Nephron progenitor cell (in vitro differentiated cells): Measurements from ENCODE around the gene POSTN.
A peak's percentile ranks its signal among the peaks of the same experiment; 100 is the strongest.

Experiments
- DNase-seq: peaks from one replicate; pipeline ENCODE4 v3.0.0; 2021
- H3K27ac Mint-ChIP-seq: 2 replicates; pipeline ENCODE4 v1.8.0; 2021; ENCODE audit warnings: mild to moderate bottlenecking, moderate library complexity, mixed read lengths
- H3K27me3 Mint-ChIP-seq: 2 replicates; pipeline ENCODE4 v1.8.0; 2021; ENCODE audit warnings: mild to moderate bottlenecking, low read depth, mixed read lengths; ENCODE audit not compliant: poor library complexity
- H3K36me3 Mint-ChIP-seq: 2 replicates; pipeline ENCODE4 v1.8.0; 2021; ENCODE audit warnings: low read depth, mixed read lengths
- H3K4me1 Mint-ChIP-seq: 2 replicates; pipeline ENCODE4 v1.8.0; 2021; ENCODE audit warnings: mixed read lengths
- H3K4me3 Mint-ChIP-seq: 2 replicates; pipeline ENCODE4 v1.8.0; 2021; ENCODE audit warnings: mild to moderate bottlenecking, moderate library complexity, mixed read lengths
- H3K9me3 Mint-ChIP-seq: 2 replicates; pipeline ENCODE4 v1.8.0; 2021; ENCODE audit warnings: mild to moderate bottlenecking, moderate library complexity, mixed read lengths
- TF ChIP-seq, protein P1 (sequence below): fragments of 200-600 bp; sonication (generic); IDR thresholded peaks from 2 replicates; pipeline ENCODE4 v1.5.0; 2021; ENCODE audit warnings: antibody characterized with exemption

The POSTN gene, protein sequence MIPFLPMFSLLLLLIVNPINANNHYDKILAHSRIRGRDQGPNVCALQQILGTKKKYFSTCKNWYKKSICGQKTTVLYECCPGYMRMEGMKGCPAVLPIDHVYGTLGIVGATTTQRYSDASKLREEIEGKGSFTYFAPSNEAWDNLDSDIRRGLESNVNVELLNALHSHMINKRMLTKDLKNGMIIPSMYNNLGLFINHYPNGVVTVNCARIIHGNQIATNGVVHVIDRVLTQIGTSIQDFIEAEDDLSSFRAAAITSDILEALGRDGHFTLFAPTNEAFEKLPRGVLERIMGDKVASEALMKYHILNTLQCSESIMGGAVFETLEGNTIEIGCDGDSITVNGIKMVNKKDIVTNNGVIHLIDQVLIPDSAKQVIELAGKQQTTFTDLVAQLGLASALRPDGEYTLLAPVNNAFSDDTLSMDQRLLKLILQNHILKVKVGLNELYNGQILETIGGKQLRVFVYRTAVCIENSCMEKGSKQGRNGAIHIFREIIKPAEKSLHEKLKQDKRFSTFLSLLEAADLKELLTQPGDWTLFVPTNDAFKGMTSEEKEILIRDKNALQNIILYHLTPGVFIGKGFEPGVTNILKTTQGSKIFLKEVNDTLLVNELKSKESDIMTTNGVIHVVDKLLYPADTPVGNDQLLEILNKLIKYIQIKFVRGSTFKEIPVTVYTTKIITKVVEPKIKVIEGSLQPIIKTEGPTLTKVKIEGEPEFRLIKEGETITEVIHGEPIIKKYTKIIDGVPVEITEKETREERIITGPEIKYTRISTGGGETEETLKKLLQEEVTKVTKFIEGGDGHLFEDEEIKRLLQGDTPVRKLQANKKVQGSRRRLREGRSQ

DNA sequence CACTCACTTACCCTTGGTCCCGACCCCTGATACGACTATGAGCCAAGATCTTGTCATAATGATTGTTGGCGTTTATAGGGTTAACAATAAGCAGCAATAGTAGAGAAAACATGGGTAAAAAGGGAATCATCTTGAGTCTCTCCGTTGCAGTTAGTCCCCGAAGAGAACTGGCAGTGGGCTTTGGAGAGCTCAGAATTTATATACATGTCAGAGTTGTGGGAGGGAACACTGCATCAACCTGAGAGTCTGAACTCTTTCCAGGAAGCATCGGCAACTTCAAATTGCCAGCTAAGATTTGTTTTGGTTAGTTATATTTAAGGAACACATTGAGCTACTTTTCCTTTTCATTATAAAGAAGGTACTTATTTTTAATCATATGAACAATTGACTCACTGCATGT, at the start of gene POSTN:
Gene POSTN, minus strand, starts transcription at position 172 of the 400 bp plus-strand sequence. Its CDS starts 42 bp downstream, at position 130.
- Mint-ChIP-seq H3K9me3 (no peaks in the 10 kb centered on the region), H3K27ac (no peak within 1 kb of the TSS), H3K4me3 (peak within 1 kb of the TSS; percentile 75), H3K36me3 (no peaks in the 10 kb centered on the region), H3K4me1 (peaks cover 27% of the 10 kb centered on the region), H3K27me3 (peaks cover 4% of the 10 kb centered on the region)
- TF ChIP-seq, protein P1, sequence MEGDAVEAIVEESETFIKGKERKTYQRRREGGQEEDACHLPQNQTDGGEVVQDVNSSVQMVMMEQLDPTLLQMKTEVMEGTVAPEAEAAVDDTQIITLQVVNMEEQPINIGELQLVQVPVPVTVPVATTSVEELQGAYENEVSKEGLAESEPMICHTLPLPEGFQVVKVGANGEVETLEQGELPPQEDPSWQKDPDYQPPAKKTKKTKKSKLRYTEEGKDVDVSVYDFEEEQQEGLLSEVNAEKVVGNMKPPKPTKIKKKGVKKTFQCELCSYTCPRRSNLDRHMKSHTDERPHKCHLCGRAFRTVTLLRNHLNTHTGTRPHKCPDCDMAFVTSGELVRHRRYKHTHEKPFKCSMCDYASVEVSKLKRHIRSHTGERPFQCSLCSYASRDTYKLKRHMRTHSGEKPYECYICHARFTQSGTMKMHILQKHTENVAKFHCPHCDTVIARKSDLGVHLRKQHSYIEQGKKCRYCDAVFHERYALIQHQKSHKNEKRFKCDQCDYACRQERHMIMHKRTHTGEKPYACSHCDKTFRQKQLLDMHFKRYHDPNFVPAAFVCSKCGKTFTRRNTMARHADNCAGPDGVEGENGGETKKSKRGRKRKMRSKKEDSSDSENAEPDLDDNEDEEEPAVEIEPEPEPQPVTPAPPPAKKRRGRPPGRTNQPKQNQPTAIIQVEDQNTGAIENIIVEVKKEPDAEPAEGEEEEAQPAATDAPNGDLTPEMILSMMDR = no peak
- peak; percentile 20 for DNase-seq

DNA sequence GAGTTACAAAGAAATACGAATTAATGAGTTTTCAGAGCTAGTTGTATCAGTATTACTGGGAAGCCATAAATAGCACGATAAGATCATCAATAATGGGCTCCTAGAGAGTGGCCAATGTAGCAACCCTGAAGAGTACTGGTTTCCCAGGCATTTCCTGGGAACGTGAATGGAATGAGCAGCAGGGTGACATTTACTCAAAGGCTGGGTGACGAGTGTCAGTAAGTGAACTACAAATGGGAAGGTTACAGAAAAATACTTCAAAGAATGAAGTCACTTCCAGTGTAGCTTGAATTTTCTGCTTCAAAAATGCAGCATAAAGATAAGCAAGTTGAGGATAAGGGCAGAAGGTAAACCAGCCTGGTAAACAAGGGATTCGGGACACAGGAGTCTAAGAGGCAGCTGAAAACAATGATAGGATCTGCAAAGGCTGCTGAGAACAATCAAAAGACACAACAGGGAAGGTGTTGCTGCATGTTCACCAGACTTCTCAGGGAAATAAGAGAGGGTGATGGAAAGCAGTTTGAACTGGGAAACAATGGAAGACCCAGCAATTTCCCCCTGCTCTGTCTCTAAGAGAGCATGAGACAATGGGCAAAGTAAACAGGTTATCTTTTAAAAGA, 48.6 kb upstream of the POSTN start:
- peak overlapping the region; percentile 69 for H3K27ac Mint-ChIP-seq
- H3K9me3 Mint-ChIP-seq = peaks cover 4% of the 10 kb centered on the region
- H3K4me3 Mint-ChIP-seq = no peak overlapping the region
- TF ChIP-seq, protein P1 = no peak
- DNase-seq = no peak
- H3K27me3 Mint-ChIP-seq = no peaks in the 10 kb centered on the region
- H3K4me1 Mint-ChIP-seq = peaks cover 45% of the 10 kb centered on the region
- H3K36me3 Mint-ChIP-seq = peaks cover 4% of the 10 kb centered on the region

DNA sequence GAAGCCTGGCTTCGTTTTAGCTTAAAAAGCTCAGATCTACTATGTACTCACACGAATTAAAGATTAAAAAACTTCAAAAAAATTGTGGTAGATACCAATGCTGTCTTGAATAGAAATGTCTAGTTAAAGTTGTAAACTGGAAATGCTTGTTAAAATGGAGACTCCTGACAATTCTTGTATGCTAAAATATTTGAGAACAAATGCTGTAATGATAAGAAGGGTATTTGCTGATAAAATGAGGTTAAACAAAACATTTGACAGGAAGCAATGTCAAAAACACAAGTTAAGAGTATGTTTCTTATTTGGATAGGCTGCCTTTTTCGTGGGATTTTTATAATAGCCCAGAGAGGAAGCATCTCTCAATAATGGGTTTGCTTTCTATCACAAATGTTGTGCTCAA, 48.0 kb upstream of the POSTN start:
- H3K27ac Mint-ChIP-seq = no peak overlapping the region
- no peaks in the 10 kb centered on the region for H3K27me3 Mint-ChIP-seq
- peaks cover 48% of the 10 kb centered on the region for H3K4me1 Mint-ChIP-seq
- H3K36me3 Mint-ChIP-seq = peaks cover 4% of the 10 kb centered on the region
- TF ChIP-seq, protein P1 = no peak
- H3K4me3 Mint-ChIP-seq = no peak overlapping the region
- no peak for DNase-seq
- H3K9me3 Mint-ChIP-seq = peaks cover 4% of the 10 kb centered on the region

DNA sequence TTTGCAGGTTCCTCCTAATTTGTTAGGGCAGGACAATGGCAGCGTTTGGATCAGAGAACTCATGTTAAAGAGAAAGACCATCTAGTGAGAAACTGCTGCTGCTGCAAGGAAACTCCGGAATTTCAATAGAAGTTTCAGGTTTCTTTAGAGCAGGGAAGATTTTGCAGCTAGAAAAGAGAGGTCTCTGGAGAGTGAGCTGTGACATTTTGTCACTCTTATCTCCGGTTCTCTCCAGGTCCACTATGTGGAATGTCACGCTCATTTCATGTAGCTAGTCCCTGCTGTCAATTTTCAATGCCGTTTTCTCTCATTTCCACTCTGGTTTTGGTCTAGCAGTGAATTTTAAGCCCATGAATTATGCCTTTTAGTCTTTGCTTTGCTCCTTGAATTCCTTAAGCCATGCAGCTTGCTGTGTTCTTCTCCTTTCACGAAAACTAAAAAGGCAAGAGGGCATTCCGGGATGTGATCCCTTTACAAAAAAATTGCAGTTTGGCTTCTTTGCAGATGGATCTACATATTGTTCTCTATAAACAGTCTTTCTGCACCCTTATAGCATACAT, 46.7 kb upstream of the POSTN start:
- Mint-ChIP-seq H3K36me3 (peaks cover under 1% of the 10 kb centered on the region), H3K9me3 (no peaks in the 10 kb centered on the region), H3K4me3 (no peak overlapping the region), H3K27me3 (no peaks in the 10 kb centered on the region), H3K4me1 (peaks cover 55% of the 10 kb centered on the region), H3K27ac (peak overlapping the region; percentile 30)
- DNase-seq = no peak
- TF ChIP-seq, protein P1 = no peak

DNA sequence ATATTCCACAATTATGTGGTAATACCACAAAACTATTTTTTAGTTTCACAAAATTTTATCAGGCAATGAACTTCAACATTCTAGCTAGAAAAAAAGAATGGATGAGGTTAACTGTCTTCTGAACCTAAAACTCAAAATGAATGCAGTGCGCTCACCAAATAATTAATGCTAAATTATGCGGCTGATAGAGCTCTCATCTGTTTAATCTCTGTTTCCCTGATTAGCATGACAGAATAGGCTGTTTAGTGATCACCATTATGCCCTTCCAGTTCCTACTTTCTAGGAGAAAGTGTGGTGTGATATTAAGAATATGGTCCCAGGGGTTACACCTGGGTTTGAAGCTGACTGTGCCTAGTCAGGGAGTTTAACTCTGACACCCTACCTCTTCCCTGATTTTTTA, 42.8 kb upstream of the POSTN start:
- TF ChIP-seq, protein P1 = no peak
- Mint-ChIP-seq H3K27me3 (no peaks in the 10 kb centered on the region), H3K4me1 (peaks cover 43% of the 10 kb centered on the region), H3K27ac (peak overlapping the region; percentile 68), H3K36me3 (no peaks in the 10 kb centered on the region), H3K4me3 (no peak overlapping the region), H3K9me3 (no peaks in the 10 kb centered on the region)
- DNase-seq = no peak
